Fibroblast of lung (primary cell): ENCODE measurements around the gene FAU. TPM values are rescaled to one million over a fixed set of nuclear protein-coding genes. Genes with fewer than 3 reads are reported as not detected.

Experiments used
- DNase-seq, 2 donors: peaks; one replicate each; pipeline versions ENCODE4 v3.0.0 to v3.0.0-alpha.2; 2010; ENCODE audit warnings: low read depth in 2 of 2
- H2AFZ ChIP-seq: 2 replicates; pipeline ENCODE4 v1.5.1; 2012; ENCODE audit warnings: low read length, control low read depth, inconsistent platforms
- H3K27ac ChIP-seq: 2 replicates; pipeline ENCODE4 v1.5.1; 2011; ENCODE audit warnings: low read length, control low read depth; ENCODE audit not compliant: insufficient read depth
- H3K27me3 ChIP-seq: 2 replicates; pipeline ENCODE4 v1.5.1; 2011; ENCODE audit warnings: mild to moderate bottlenecking, low read length; ENCODE audit not compliant: control insufficient read depth, insufficient read depth
- H3K36me3 ChIP-seq: 2 replicates; pipeline ENCODE4 v1.5.1; 2011; ENCODE audit warnings: low read length; ENCODE audit not compliant: control insufficient read depth, insufficient read depth
- H3K4me1 ChIP-seq: 2 replicates; pipeline ENCODE4 v1.5.1; 2011; ENCODE audit warnings: low read length; ENCODE audit not compliant: control insufficient read depth, insufficient read depth; ENCODE audit errors: extremely low read depth
- H3K4me2 ChIP-seq: 2 replicates; pipeline ENCODE4 v1.5.1; 2011; ENCODE audit warnings: low read length, control low read depth; ENCODE audit not compliant: insufficient read depth; ENCODE audit errors: extremely low read depth
- H3K4me3 ChIP-seq, 4 experiments: fragments of 200-600 bp in 1 of 4; sonication (generic) in 1 of 4; replicated peaks in 1 of 4; 2 replicates each; pipeline ENCODE4 v1.5.1; 2011 to 2016; ENCODE audit warnings: low read length in 4 of 4, low read depth in 3 of 4, mild to moderate bottlenecking in 3 of 4, control low read depth in 2 of 4, inconsistent platforms in 1 of 4, mixed read lengths in 1 of 4; ENCODE audit not compliant: insufficient read depth in 1 of 4; ENCODE audit errors: control extremely low read depth in 1 of 4
- H3K79me2 ChIP-seq: 2 replicates; pipeline ENCODE4 v1.5.1; 2012; ENCODE audit warnings: mild to moderate bottlenecking, low read length, inconsistent platforms; ENCODE audit not compliant: control insufficient read depth, insufficient read depth
- H3K9ac ChIP-seq: 2 replicates; pipeline ENCODE4 v1.5.1; 2011; ENCODE audit warnings: mild to moderate bottlenecking, low read length, control low read depth; ENCODE audit not compliant: insufficient read depth
- H3K9me3 ChIP-seq: 2 replicates; pipeline ENCODE4 v1.5.1; 2012; ENCODE audit warnings: low read depth, low read length; ENCODE audit not compliant: control insufficient read depth, insufficient read depth
- H4K20me1 ChIP-seq: 2 replicates; pipeline ENCODE4 v1.5.1; 2011; ENCODE audit warnings: low read length; ENCODE audit not compliant: control insufficient read depth, insufficient read depth; ENCODE audit errors: extremely low read depth
- EZH2 ChIP-seq: IDR thresholded peaks from 2 replicates; pipeline ENCODE4 v1.5.1; 2012; ENCODE audit warnings: low read length, control low read depth, mild to moderate bottlenecking; ENCODE audit errors: missing control alignments
- polyA plus RNA-seq, 2 donors: library from polyadenylated mRNA; depleted of rRNA in 1 of 2; stranded (reverse) in 1 of 2; unstranded in 1 of 2; fragments of >200 nt; gene quantifications; 2 replicates each; pipeline ENCODE4 v1.2.1, GENCODE V29; 2011 to 2012; ENCODE audit warnings: missing spikeins in 1 of 2
- total RNA-seq: library from RNA; depleted of rRNA; stranded (reverse); fragments of >200 nt; gene quantifications from 2 replicates; pipeline ENCODE4 v1.2.1, GENCODE V29; 2014
- TF ChIP-seq, protein P1 (sequence below), 2 donors: IDR thresholded peaks in 1 of 2; conservative IDR thresholded peaks in 1 of 2; 1 replicate in 1 of 2; 2 replicates in 1 of 2; pipeline ENCODE4 v1.5.1; 2011 to 2012; ENCODE audit warnings: low read length in 2 of 2, control low read depth in 1 of 2, inconsistent platforms in 1 of 2, low read depth in 1 of 2, mild to moderate bottlenecking in 1 of 2

FAU gene
- total and polyA plus RNA-seq, 2 donors (not counting 1 experiment from before 2014, with no cell fraction given) = 256 to 336 TPM

DNA sequence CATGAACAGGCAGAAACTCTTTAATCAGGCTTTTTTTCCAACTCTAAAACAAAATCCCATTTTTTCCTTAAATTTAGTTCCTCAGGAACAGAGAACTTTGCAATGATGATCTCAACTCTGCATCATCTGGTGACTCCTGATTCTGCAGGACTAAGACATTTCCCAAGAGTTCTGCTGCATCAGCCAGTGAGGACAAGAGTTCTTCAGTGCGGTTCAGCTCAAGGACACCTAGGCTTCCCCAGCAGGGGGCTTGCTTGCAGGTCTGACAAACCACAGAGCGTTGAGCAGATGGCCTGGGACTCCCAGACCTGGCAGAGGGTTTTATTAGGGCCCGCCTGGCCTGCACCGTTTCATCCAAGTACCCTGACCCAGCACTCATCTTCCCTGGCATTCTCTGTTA is 44.5 kb downstream of the FAU start:
- DNase-seq = no peak
- H3K36me3 ChIP-seq = peaks cover 3% of the 10 kb centered on the region
- no peak overlapping the region for H3K27ac ChIP-seq
- H2AFZ ChIP-seq = no peak overlapping the region
- H3K9ac ChIP-seq = no peak overlapping the region
- no peak overlapping the region for H3K4me2 ChIP-seq
- peaks cover 17% of the 10 kb centered on the region for H3K79me2 ChIP-seq
- H3K4me3 ChIP-seq = no peak overlapping the region
- H3K27me3 ChIP-seq = no peaks in the 10 kb centered on the region
- no peaks in the 10 kb centered on the region for H3K9me3 ChIP-seq
- no peaks in the 10 kb centered on the region for H3K4me1 ChIP-seq
- H4K20me1 ChIP-seq = no peaks in the 10 kb centered on the region
- no peak for TF ChIP-seq EZH2

DNA sequence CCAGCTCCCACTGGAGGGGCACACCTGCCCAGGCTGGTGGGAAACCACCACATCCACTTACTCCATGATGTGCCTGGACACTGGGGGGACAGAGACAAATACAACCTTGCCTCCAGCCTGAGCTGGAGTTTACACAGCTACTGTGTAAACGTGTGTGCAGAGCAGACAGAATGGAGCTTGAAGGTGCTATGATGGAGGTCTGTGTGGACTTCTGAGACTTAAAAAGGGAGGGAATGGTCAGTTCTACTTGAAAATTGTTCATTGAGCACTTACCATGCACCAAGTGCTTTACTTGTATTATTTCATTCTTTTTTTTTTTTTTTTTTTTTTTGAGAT is 49.3 kb downstream of the FAU start:
- TF ChIP-seq, protein P1, sequence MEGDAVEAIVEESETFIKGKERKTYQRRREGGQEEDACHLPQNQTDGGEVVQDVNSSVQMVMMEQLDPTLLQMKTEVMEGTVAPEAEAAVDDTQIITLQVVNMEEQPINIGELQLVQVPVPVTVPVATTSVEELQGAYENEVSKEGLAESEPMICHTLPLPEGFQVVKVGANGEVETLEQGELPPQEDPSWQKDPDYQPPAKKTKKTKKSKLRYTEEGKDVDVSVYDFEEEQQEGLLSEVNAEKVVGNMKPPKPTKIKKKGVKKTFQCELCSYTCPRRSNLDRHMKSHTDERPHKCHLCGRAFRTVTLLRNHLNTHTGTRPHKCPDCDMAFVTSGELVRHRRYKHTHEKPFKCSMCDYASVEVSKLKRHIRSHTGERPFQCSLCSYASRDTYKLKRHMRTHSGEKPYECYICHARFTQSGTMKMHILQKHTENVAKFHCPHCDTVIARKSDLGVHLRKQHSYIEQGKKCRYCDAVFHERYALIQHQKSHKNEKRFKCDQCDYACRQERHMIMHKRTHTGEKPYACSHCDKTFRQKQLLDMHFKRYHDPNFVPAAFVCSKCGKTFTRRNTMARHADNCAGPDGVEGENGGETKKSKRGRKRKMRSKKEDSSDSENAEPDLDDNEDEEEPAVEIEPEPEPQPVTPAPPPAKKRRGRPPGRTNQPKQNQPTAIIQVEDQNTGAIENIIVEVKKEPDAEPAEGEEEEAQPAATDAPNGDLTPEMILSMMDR (conservative IDR thresholded peaks at IDR 0.05 in 1 of 2, IDR thresholded peaks at IDR 0.05 in 1 of 2; ENCODE audit: low read depth in 1 of 2, low read length in 2 of 2) = no peak
- no peak for TF ChIP-seq EZH2

DNA sequence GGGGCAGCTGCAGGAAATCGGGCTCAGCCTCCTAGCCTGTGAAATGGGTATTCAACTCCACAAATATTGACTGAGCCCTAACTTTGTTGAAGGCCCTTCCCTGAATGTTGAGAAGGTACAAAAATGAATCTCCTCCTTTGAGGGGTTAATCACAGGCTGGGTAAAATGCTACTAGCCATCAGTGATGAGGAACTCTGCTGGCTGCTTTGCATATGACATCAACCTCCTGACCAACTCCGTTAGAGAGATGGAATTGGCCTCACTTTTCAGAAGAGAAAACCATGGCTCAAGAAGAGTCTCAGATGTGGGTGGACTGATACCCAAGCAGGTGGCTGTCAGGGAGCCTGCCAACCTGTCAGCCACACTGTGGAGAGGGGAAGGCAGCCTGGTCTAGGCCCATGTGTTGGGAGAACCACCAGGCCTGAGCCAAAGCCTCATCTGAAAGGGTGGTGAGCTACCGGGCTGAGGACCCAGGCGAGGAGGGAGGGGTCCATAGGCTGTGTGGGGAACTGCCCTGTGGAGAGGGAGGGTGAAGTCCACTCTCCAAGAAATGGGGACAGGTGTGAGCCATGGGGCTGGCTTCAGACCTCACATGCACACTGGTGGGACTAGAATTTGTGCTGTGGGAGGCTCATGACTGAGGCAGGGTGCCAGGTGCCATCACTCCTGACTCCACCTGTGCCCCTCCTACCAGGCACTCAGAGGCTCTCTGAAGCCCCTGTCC is 49.9 kb downstream of the FAU start:
- DNase-seq = no peak
- no peak overlapping the region for H3K9ac ChIP-seq
- H2AFZ ChIP-seq = no peak overlapping the region
- H3K4me2 ChIP-seq = no peak overlapping the region
- no peaks in the 10 kb centered on the region for H3K4me1 ChIP-seq
- no peaks in the 10 kb centered on the region for H3K27me3 ChIP-seq
- H4K20me1 ChIP-seq = no peaks in the 10 kb centered on the region
- no peaks in the 10 kb centered on the region for H3K9me3 ChIP-seq
- TF ChIP-seq, protein P1 (conservative IDR thresholded peaks at IDR 0.05 in 1 of 2, IDR thresholded peaks at IDR 0.05 in 1 of 2; ENCODE audit: low read depth in 1 of 2, low read length in 2 of 2) = no peak
- no peak for TF ChIP-seq EZH2
- H3K79me2 ChIP-seq = no peaks in the 10 kb centered on the region
- no peak overlapping the region for H3K27ac ChIP-seq
- H3K4me3 ChIP-seq = no peak overlapping the region
- H3K36me3 ChIP-seq = no peaks in the 10 kb centered on the region

More for the DNA sequence above, 49.3 kb downstream of the FAU start:
- Histone ChIP-seq H2AFZ (no peak overlapping the region), H3K4me1 (no peaks in the 10 kb centered on the region), H3K4me3 (no peak overlapping the region), H3K9me3 (no peaks in the 10 kb centered on the region), H3K27me3 (no peaks in the 10 kb centered on the region), H3K9ac (no peak overlapping the region), H3K27ac (no peak overlapping the region), H3K79me2 (no peaks in the 10 kb centered on the region), H3K36me3 (no peaks in the 10 kb centered on the region), H3K4me2 (no peak overlapping the region), H4K20me1 (no peaks in the 10 kb centered on the region)
- DNase-seq = no peak

Other genes starting within 250 kb of the FAU start
- 40.8 and 71.3 TPM in 2 replicates for gene EHD1, start 243.5 kb downstream of the FAU start, total RNA-seq
- gene EHD1, start 243.5 kb downstream of the FAU start, polyA plus RNA-seq = 240 and 248 TPM in 2 replicates
- 7.4 and 9.9 TPM in 2 replicates for gene ATG2A, start 204.9 kb downstream of the FAU start, total RNA-seq
- gene ATG2A, start 204.9 kb downstream of the FAU start, polyA plus RNA-seq = 3.1 and 5.1 TPM in 2 replicates
- gene PPP2R5B, start 197.4 kb downstream of the FAU start, total RNA-seq = 6.2 and 12.1 TPM in 2 replicates
- gene PPP2R5B, start 197.4 kb downstream of the FAU start, polyA plus RNA-seq = 10.9 and 12.4 TPM in 2 replicates
- gene GPHA2, start 186.2 kb downstream of the FAU start, total RNA-seq = not detected in 2 replicates
- gene GPHA2, start 186.2 kb downstream of the FAU start, polyA plus RNA-seq = not detected in 2 replicates
- gene MAJIN, start 150.0 kb downstream of the FAU start, total RNA-seq = not detected in 2 replicates
- gene MAJIN, start 150.0 kb downstream of the FAU start, polyA plus RNA-seq = not detected in 2 replicates
- gene BATF2, start 125.2 kb downstream of the FAU start, total RNA-seq = 2.1 TPM in 2 replicates
- 1.0 and 1.5 TPM in 2 replicates for gene BATF2, start 125.2 kb downstream of the FAU start, polyA plus RNA-seq
- 99.9 and 138 TPM in 2 replicates for gene ARL2, start 108.0 kb downstream of the FAU start, total RNA-seq
- gene ARL2, start 108.0 kb downstream of the FAU start, polyA plus RNA-seq = 99.2 and 173 TPM in 2 replicates
- gene SNX15, start 94.7 kb downstream of the FAU start, total RNA-seq = 11.3 and 14.4 TPM in 2 replicates
- gene SNX15, start 94.7 kb downstream of the FAU start, polyA plus RNA-seq = 10.2 and 15.2 TPM in 2 replicates
- 8.6 and 10.0 TPM in 2 replicates for gene SAC3D1, start 80.9 kb downstream of the FAU start, total RNA-seq
- gene SAC3D1, start 80.9 kb downstream of the FAU start, polyA plus RNA-seq = 3.1 and 7.1 TPM in 2 replicates
- gene NAALADL1, start 63.6 kb downstream of the FAU start, total RNA-seq = 26.2 and 35.5 TPM in 2 replicates
- gene NAALADL1, start 63.6 kb downstream of the FAU start, polyA plus RNA-seq = 14.8 and 14.9 TPM in 2 replicates
- gene CDCA5, start 38.1 kb downstream of the FAU start, total RNA-seq = 0.26 and 3.0 TPM in 2 replicates
- gene CDCA5, start 38.1 kb downstream of the FAU start, polyA plus RNA-seq = 4.6 and 18.1 TPM in 2 replicates
- 31.1 and 36.0 TPM in 2 replicates for gene ZFPL1, start 37.9 kb downstream of the FAU start, total RNA-seq
- gene ZFPL1, start 37.9 kb downstream of the FAU start, polyA plus RNA-seq = 30.8 and 37.6 TPM in 2 replicates
- gene VPS51, start 25.9 kb downstream of the FAU start, total RNA-seq = 144 and 171 TPM in 2 replicates
- gene VPS51, start 25.9 kb downstream of the FAU start, polyA plus RNA-seq = 22.0 and 27.0 TPM in 2 replicates
- 30.0 and 89.5 TPM in 2 replicates for gene TM7SF2, start 10.3 kb downstream of the FAU start, total RNA-seq
- gene TM7SF2, start 10.3 kb downstream of the FAU start, polyA plus RNA-seq = 11.7 and 16.9 TPM in 2 replicates
- 12.8 and 13.2 TPM in 2 replicates for gene ZNHIT2, start 4.4 kb downstream of the FAU start, total RNA-seq
- 1.4 and 1.7 TPM in 2 replicates for gene ZNHIT2, start 4.4 kb downstream of the FAU start, polyA plus RNA-seq
- gene MRPL49, start 187 bp upstream of the FAU start, total RNA-seq = 46.2 and 70.8 TPM in 2 replicates
- 55.5 and 60.8 TPM in 2 replicates for gene MRPL49, start 187 bp upstream of the FAU start, polyA plus RNA-seq
- gene SYVN1, start 12.4 kb upstream of the FAU start, total RNA-seq = 13.6 and 15.5 TPM in 2 replicates
- gene SYVN1, start 12.4 kb upstream of the FAU start, polyA plus RNA-seq = 25.2 and 30.4 TPM in 2 replicates
- gene SPDYC, start 48.1 kb upstream of the FAU start, total RNA-seq = not detected in 2 replicates
- not detected in 2 replicates for gene SPDYC, start 48.1 kb upstream of the FAU start, polyA plus RNA-seq
- gene CAPN1, start 59.8 kb upstream of the FAU start, total RNA-seq = 58.0 and 94.5 TPM in 2 replicates
- gene CAPN1, start 59.8 kb upstream of the FAU start, polyA plus RNA-seq = 70.3 and 111 TPM in 2 replicates
- gene POLA2, start 139.8 kb upstream of the FAU start, total RNA-seq = 1.0 and 2.8 TPM in 2 replicates
- 9.8 and 33.6 TPM in 2 replicates for gene POLA2, start 139.8 kb upstream of the FAU start, polyA plus RNA-seq
- 12.3 and 25.6 TPM in 2 replicates for gene CDC42EP2, start 192.7 kb upstream of the FAU start, total RNA-seq
- gene CDC42EP2, start 192.7 kb upstream of the FAU start, polyA plus RNA-seq = 31.7 and 48.4 TPM in 2 replicates
- 37.5 and 42.9 TPM in 2 replicates for gene DPF2, start 211.7 kb upstream of the FAU start, total RNA-seq
- 55.1 and 76.4 TPM in 2 replicates for gene DPF2, start 211.7 kb upstream of the FAU start, polyA plus RNA-seq
- under 0.01 and 0.17 TPM in 2 replicates for gene TIGD3, start 232.6 kb upstream of the FAU start, total RNA-seq
- 0.03 TPM in 1 of 2 replicates, not detected in the other for gene TIGD3, start 232.6 kb upstream of the FAU start, polyA plus RNA-seq